Natural killer cell (primary cell): ENCODE data around the gene BCAS3. TPM values are rescaled to one million over a fixed set of nuclear protein-coding genes. Genes with fewer than 3 reads are reported as not detected.

Source experiments
- ATAC-seq, 3 donors: fragments of 150-1000 bp in 2 of 3; fragments of 200-7000 bp in 1 of 3; cut with Tn5 transposase; 1 replicate in 1 of 3; 2 replicates in 2 of 3; pipeline ENCODE4 v1.10.0; 2021; ENCODE audit warnings: mild to moderate bottlenecking in 2 of 3, moderate library complexity in 2 of 3
- DNase-seq, 2 donors: peaks; one replicate each; pipeline versions ENCODE4 v3.0.0 to v3.0.0-alpha.2; 2013 to 2021; ENCODE audit warnings: mixed read lengths in 1 of 2
- H3K27ac ChIP-seq: one replicate; pipeline ENCODE4 v1.5.1; 2013; ENCODE audit warnings: mild to moderate bottlenecking, low read length
- H3K27me3 ChIP-seq: one replicate; pipeline ENCODE4 v1.6.1; 2013; ENCODE audit warnings: low read length; ENCODE audit not compliant: control insufficient read depth, insufficient read depth
- H3K36me3 ChIP-seq: one replicate; pipeline ENCODE4 v1.6.1; 2013; ENCODE audit warnings: low read length; ENCODE audit not compliant: control insufficient read depth, insufficient read depth
- H3K4me1 ChIP-seq: one replicate; pipeline ENCODE4 v1.6.1; 2013; ENCODE audit warnings: low read length; ENCODE audit not compliant: control insufficient read depth, insufficient read depth
- H3K4me3 ChIP-seq: one replicate; pipeline ENCODE4 v1.5.1; 2013; ENCODE audit warnings: low read length
- H3K9me3 ChIP-seq: one replicate; pipeline ENCODE4 v1.6.1; 2013; ENCODE audit warnings: low read length; ENCODE audit not compliant: control insufficient read depth, insufficient read depth
- H3K27ac Mint-ChIP-seq, 2 donors: one replicate each; pipeline ENCODE4 v1.8.0; 2022; ENCODE audit warnings: mild to moderate bottlenecking in 2 of 2, mixed read lengths in 2 of 2, moderate library complexity in 1 of 2
- H3K27me3 Mint-ChIP-seq, 2 donors: one replicate each; pipeline ENCODE4 v1.8.0; 2022; ENCODE audit warnings: low read depth in 2 of 2, mixed read lengths in 2 of 2
- H3K36me3 Mint-ChIP-seq: one replicate; pipeline ENCODE4 v1.8.0; 2022; ENCODE audit warnings: mixed read lengths
- H3K4me1 Mint-ChIP-seq, 2 donors: one replicate each; pipeline ENCODE4 v1.8.0; 2022; ENCODE audit warnings: mixed read lengths in 2 of 2
- H3K4me3 Mint-ChIP-seq: one replicate; pipeline ENCODE4 v1.8.0; 2022; ENCODE audit warnings: mild to moderate bottlenecking, moderate library complexity, mixed read lengths
- H3K9me3 Mint-ChIP-seq, 2 donors: one replicate each; pipeline ENCODE4 v1.8.0; 2022; ENCODE audit warnings: mixed read lengths in 2 of 2
- WGBS: methylation state at CpG from one replicate; pipeline ENCODE4 v1.1.7; 2013; ENCODE audit warnings: missing lambda C conversion rate; ENCODE audit not compliant: insufficient coverage; 5-methylcytosine and 5-hydroxymethylcytosine counted together
- intact Hi-C: fragments of 100-400 bp; cut with micrococcal nuclease; formaldehyde crosslinking; loops from one replicate; pipeline ENCODE4 v1.14.2; 2022
- total RNA-seq, 4 donors: library from RNA; stranded (reverse); fragments of 120-200 nt in 1 of 4; gene quantifications; one replicate each; pipeline versions ENCODE4 v1.2.3 to v1.2.4, GENCODE V29; 2013 to 2022
- TF ChIP-seq, protein P1 (sequence below): fragments of 200-600 bp; IDR thresholded peaks from one replicate; pipeline ENCODE4 v1.8.0; 2022; ENCODE audit warnings: antibody characterized with exemption

The BCAS3 gene
- total RNA-seq, 3 donors from 2014 or later (not counting 1 experiment from before 2014, with no cell fraction given): 60.5 to 87.8 (median 72.0) TPM

DNA sequence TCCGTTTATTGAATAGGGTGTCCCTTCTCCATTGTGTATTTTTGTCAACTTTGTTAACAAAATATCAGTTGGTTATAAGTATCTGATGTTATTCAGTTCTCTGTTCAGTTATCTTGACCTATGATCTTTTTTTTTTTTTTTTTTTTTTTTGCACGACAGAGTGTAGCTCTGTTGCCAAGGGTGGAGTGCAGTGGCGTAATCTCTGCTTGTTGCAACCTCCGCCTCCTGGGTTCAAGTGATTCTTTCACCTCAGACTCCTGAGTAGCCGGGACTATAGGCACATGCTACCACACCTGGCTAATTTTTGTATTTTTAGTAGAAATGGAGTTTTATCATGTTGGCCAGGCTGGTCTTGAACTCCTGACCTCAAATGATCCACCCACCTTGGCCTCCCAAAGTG is 215.8 kb downstream of the BCAS3 start:
- H3K4me1 Mint-ChIP-seq: no peaks in the 10 kb centered on the region
- Histone ChIP-seq H3K36me3 (no peaks in the 10 kb centered on the region), H3K9me3 (peaks cover 2% of the 10 kb centered on the region), H3K27me3 (no peaks in the 10 kb centered on the region), H3K4me1 (no peaks in the 10 kb centered on the region), H3K4me3 (no peak overlapping the region), H3K27ac (no peak overlapping the region)
- intact Hi-C loops: no loop called here
- ATAC-seq: no peak
- peaks cover 3 to 12% of the 10 kb centered on the region in 2 donors for H3K9me3 Mint-ChIP-seq
- H3K27me3 Mint-ChIP-seq: no peaks in the 10 kb centered on the region
- H3K36me3 Mint-ChIP-seq: peaks cover 9% of the 10 kb centered on the region
- H3K27ac Mint-ChIP-seq: no peak overlapping the region
- 97% methylated on average over 4 of the region's 5 CpGs for WGBS
- no peak for DNase-seq
- TF ChIP-seq, protein P1, sequence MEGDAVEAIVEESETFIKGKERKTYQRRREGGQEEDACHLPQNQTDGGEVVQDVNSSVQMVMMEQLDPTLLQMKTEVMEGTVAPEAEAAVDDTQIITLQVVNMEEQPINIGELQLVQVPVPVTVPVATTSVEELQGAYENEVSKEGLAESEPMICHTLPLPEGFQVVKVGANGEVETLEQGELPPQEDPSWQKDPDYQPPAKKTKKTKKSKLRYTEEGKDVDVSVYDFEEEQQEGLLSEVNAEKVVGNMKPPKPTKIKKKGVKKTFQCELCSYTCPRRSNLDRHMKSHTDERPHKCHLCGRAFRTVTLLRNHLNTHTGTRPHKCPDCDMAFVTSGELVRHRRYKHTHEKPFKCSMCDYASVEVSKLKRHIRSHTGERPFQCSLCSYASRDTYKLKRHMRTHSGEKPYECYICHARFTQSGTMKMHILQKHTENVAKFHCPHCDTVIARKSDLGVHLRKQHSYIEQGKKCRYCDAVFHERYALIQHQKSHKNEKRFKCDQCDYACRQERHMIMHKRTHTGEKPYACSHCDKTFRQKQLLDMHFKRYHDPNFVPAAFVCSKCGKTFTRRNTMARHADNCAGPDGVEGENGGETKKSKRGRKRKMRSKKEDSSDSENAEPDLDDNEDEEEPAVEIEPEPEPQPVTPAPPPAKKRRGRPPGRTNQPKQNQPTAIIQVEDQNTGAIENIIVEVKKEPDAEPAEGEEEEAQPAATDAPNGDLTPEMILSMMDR: no peak
- no peak overlapping the region for H3K4me3 Mint-ChIP-seq

GRCh38 chr17:60896996-60897395 is 219.3 kb downstream of the BCAS3 start:
- ATAC-seq: no peak
- peaks cover 3 to 12% of the 10 kb centered on the region in 2 donors for H3K9me3 Mint-ChIP-seq

GRCh38 chr17:60899115-60899514 is 221.5 kb downstream of the BCAS3 start:
- DNase-seq (no peak), ATAC-seq (no peak)
- Mint-ChIP-seq H3K4me3 (no peak overlapping the region), H3K27me3 (no peaks in the 10 kb centered on the region), H3K27ac (no peak overlapping the region), H3K9me3 (peaks cover 3 to 12% of the 10 kb centered on the region in 2 donors), H3K4me1 (no peaks in the 10 kb centered on the region), H3K36me3 (peaks cover 9% of the 10 kb centered on the region)
- no peaks in the 10 kb centered on the region for H3K4me1 ChIP-seq
- no peak overlapping the region for H3K4me3 ChIP-seq
- H3K27ac ChIP-seq: no peak overlapping the region
- no peaks in the 10 kb centered on the region for H3K36me3 ChIP-seq
- TF ChIP-seq, protein P1: no peak
- intact Hi-C loops: no loop called here
- peaks cover 2% of the 10 kb centered on the region for H3K9me3 ChIP-seq
- 94% methylated on average over 4 of the region's 4 CpGs for WGBS
- no peaks in the 10 kb centered on the region for H3K27me3 ChIP-seq

More at GRCh38 chr17:60896996-60897395, 219.3 kb downstream of the BCAS3 start:
- H3K4me1 Mint-ChIP-seq: no peaks in the 10 kb centered on the region
- H3K36me3 ChIP-seq: no peaks in the 10 kb centered on the region
- H3K27me3 Mint-ChIP-seq: no peaks in the 10 kb centered on the region
- no peak overlapping the region for H3K4me3 ChIP-seq
- TF ChIP-seq, protein P1: no peak
- H3K4me1 ChIP-seq: no peaks in the 10 kb centered on the region
- H3K4me3 Mint-ChIP-seq: no peak overlapping the region
- no peaks in the 10 kb centered on the region for H3K27me3 ChIP-seq
- H3K36me3 Mint-ChIP-seq: peaks cover 9% of the 10 kb centered on the region
- H3K27ac Mint-ChIP-seq: no peak overlapping the region
- DNase-seq: no peak
- intact Hi-C loops: no loop called here
- WGBS: 75% methylated on average over 1 of the region's 1 CpG
- H3K9me3 ChIP-seq: peaks cover 2% of the 10 kb centered on the region
- no peak overlapping the region for H3K27ac ChIP-seq

DNA sequence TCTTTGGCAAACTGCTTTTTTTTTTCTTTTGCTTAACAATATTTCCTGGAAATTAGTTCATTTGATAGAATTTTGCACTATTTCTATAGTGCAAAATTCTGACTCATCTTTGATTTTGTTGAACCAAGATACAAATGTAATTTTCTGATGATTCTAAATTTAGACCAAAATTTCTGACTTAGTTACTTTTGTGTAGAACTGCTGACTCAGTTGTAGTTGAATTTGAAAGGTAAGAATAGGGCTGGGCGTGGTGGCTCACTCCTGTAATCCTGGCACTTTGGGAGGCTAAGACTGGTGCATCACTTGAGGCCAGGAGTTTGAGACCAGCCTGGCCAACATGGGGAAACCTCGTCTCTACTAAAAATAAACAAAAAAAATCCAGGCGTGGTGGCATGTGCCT is 223.0 kb downstream of the BCAS3 start:
- no peak for DNase-seq
- TF ChIP-seq, protein P1: no peak
- H3K27me3 Mint-ChIP-seq: no peaks in the 10 kb centered on the region
- no peaks in the 10 kb centered on the region for H3K4me1 ChIP-seq
- no peaks in the 10 kb centered on the region for H3K4me1 Mint-ChIP-seq
- H3K9me3 ChIP-seq: peaks cover 2% of the 10 kb centered on the region
- intact Hi-C loops: no loop called here
- no peak overlapping the region for H3K4me3 ChIP-seq
- no peaks in the 10 kb centered on the region for H3K36me3 ChIP-seq
- 96% methylated on average over 3 of the region's 3 CpGs for WGBS
- H3K27ac Mint-ChIP-seq: no peak overlapping the region
- H3K9me3 Mint-ChIP-seq: peaks cover 3 to 12% of the 10 kb centered on the region in 2 donors
- ATAC-seq: no peak
- no peak overlapping the region for H3K27ac ChIP-seq
- no peak overlapping the region for H3K4me3 Mint-ChIP-seq
- no peaks in the 10 kb centered on the region for H3K27me3 ChIP-seq
- peaks cover 9% of the 10 kb centered on the region for H3K36me3 Mint-ChIP-seq
